Stimulated activated CD8-positive, alpha-beta memory T cell treated with anti-CD3 and anti-CD28 coated beads, Interleukin-12 subunit alpha, Interleukin-12 subunit beta, amount 100 ng/mL, for 24 hours (primary cell): ENCODE data around the gene ASIC2.

Source experiments
- DNase-seq: peaks from one replicate; pipeline ENCODE4 v3.0.0-alpha.2; 2020; ENCODE audit errors: extremely low read depth

ASIC2 gene

DNA sequence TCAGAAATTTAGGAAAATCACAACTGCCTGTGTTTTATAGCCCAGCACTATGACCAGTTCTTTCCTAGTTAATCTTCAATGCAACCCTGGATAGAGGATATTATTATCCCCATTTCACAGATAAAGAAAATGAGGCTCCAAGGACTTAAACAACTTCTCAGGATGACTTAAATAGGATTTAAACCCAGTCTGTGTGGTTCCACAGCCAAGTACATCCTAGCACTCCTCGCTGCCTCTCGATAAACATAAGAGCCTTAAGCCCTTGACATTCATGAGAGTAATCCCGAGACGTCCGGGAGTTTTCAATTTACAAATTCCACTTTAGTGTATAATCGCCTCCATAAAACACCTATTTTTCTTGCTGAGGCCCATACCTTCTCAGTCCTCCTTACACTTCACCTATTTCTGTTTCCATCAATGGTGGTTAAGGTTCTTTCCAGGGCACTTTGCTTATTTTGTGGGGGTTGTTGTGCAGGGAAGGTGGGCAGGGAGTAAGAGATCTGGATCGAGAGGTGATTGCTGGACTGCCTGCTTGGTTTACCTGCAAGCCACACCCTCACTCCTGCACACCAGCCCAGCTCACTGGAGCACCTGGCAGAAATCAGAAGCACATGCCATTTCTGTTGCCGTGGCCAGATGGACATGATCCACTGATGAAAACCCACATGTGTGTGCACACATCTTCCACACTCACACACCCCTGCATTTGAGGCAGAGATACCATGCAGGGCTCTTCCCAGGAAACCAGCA lies 50.5 kb downstream of the ASIC2 start:
- no peak for DNase-seq

DNA sequence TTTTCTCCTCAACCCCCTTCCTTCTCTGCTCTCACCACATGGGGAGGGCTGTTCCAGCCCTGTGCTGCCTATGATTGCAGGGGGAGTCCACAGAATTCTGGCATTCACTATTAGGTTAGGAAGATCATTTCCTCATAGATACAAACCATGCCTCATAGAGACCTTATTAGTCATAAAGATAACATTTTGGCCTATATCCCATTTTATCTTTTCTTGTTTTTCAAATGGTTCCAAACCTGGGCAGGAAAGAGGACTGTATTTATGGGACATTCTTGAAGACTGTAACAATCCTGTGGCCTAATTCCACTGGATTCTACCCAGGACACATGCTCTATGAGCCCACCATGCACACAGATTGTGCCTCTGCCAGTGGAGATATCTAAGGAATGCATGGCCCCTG lies 51.7 kb downstream of the ASIC2 start:
- DNase-seq, result no peak

- DNase-seq, result no peak
Measured at GRCh38 chr17:33240362-33240761, 52.7 kb downstream of the ASIC2 start.

DNA sequence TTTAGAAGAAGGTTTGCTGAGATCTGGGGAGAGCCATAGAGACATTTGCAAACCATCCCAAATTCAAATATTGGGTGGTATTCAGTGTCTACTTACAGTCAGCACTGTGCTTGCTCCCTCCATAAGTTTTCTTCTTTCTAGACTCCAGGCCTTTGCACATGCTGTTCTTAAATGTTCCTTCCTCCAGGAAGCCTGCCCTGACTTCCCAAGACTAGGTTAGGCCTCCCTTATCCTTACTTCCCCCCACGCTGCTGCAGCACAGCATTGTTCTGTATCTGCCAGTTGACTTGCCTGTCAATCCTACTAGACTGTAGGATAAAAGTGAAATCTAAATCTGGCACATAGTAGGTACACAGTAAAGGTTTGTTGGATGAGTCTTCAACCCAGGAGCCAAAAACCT lies 53.4 kb downstream of the ASIC2 start:
- no peak for DNase-seq

- DNase-seq, result no peak
Measured at GRCh38 chr17:33234930-33235685, 58.0 kb downstream of the ASIC2 start.

DNA sequence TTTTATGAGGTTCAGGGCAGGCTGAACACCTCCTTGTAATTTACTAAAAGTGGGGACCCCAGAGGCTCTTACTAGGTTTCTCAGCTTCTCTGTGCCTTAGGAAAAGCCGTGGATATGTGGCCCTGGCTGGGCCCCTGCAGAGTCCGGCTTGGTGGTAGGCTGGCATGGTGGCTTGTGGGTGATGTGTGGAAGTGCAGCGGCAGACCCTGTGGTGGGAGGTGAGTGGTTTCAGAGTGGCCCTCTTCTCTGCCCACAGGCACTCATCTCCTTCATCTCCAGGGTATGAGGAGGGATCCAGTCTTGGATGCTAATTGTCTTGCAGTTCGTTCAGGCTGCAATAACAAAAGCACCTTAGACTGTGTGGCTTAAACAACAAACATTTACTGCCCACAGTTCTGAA lies 58.9 kb downstream of the ASIC2 start:
- no peak for DNase-seq

DNA sequence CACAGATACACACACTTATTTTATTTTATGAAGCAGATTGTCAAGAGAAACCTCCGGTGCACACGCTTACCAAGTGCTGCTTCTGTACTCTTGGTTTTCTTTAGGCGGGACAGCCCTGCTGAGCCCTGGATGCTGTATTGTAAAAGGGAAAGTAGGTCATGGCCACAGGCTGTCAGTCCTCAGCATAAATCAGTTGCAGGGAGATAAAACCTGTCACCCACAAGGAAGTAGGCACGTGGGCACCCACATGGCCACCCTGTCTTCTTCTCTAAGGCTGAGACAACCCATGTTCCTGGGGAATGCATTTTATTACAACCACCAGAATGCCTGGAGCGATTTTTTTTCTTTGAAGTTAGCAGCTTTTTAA lies 59.3 kb downstream of the ASIC2 start:
- DNase-seq, result no peak

DNA sequence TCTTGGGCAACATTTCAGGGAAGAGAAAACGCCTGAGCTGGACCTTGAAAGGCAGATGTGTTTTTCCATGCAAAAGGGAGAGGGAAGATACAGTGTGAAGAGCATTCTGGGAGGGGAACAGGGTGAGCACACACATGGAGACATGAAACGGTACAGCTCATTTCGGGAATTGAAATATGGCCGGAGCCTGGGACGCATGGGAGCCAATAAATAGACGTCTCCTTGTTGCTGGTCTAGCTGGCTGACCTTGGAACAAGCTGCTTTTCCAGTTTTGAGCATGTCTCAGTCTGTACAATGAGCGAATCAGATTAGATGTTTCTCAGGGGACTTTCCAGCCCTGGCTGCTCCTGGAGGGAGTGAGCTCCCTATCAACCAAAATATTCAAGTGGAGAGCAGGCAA lies 63.6 kb downstream of the ASIC2 start:
- no peak for DNase-seq

DNA sequence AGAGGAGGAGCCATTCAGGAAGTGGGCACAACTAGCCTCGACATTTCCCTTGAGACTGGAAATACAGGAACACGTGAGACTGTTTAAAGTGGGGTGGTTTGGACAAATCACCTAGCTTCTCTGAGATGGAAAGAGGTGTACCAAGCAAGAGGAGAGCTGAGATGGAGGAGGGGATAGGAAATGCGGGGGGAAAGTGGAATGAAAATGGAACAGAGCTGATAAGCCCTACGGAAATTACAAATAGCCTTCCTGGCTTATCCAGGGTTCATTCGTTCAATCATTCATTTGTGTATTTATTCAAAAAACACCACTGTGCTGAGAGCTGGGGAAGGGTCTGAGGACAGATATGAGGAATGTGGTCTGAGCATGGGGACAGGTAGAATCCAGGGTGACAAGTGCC lies 64.1 kb downstream of the ASIC2 start:
- no peak for DNase-seq

- no peak for DNase-seq
Measured at GRCh38 chr17:33228548-33228947, 64.5 kb downstream of the ASIC2 start.

- DNase-seq, result no peak
Measured at GRCh38 chr17:33227911-33228310, 65.2 kb downstream of the ASIC2 start.

- no peak for DNase-seq
Measured at GRCh38 chr17:33225994-33226393, 67.1 kb downstream of the ASIC2 start.

- DNase-seq, result no peak
Measured at GRCh38 chr17:33225509-33225908, 67.6 kb downstream of the ASIC2 start.

DNA sequence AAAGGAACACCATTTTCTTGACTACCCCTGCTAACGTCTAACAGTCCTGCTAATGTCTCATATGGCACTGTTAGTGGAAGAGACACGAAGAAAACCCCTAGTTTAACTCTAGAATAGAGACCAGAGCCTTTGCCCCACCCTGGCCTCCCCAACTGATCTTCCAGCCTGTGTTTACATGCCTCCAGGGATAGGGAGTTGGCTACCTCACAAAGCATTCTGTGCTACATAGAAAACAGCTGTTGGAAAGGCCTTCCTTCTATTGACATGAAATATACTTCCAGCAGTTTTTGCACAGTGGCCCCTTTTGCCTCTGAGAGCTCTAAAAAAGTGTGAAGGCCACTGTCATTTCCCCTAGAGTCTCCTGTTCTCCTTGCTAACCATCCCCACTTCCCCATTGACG lies 73.1 kb downstream of the ASIC2 start:
- DNase-seq, result no peak

GRCh38 chr17:33218698-33219601 lies 74.1 kb downstream of the ASIC2 start:
- no peak for DNase-seq

GRCh38 chr17:33217891-33218290 lies 75.2 kb downstream of the ASIC2 start:
- DNase-seq, result no peak

- no peak for DNase-seq
Measured at GRCh38 chr17:33214996-33215395, 78.1 kb downstream of the ASIC2 start.

DNA sequence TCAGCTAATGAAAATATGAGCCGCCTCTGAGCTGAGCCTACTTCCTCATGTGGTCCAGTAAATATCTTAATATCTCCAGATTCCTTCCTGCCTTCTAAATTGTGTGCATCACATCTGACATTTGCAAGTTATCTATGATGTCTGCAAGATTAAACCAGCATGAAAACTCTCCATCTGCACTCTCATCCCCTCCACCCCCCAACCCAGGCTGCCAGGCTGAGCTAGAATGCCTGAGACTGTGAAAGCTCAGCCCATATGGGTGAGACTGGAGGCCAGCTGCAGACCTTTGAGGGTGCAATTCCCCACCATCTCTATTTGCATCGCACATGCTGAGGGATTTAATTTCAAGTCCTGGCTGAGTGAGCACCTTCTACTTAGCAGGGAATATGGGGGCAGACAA lies 82.8 kb downstream of the ASIC2 start:
- DNase-seq, result no peak

GRCh38 chr17:33209671-33210070 lies 83.4 kb downstream of the ASIC2 start:
- DNase-seq, result no peak

- no peak for DNase-seq
Measured at GRCh38 chr17:33207231-33207630, 85.9 kb downstream of the ASIC2 start.

GRCh38 chr17:33205552-33205951 lies 87.5 kb downstream of the ASIC2 start:
- no peak for DNase-seq

DNA sequence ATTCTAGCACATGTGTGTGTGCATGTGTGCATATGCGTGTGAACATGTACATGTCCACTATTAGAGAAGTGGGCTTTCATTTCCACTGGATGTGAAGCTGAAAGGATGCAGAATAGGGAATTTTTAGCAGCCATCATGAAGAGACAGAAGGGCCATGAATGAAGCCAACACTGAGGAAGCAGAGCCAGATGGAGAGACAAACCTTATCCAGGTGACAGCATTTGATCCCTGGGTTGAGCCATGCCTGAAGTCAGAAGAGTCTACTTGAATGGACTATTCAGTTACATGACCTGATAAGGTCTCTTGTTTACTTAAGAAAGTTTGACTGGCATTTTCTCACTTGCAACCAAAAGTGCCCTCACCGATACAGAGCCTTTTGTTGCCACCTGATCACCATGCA lies 88.4 kb downstream of the ASIC2 start:
- no peak for DNase-seq

GRCh38 chr17:33204156-33204555 lies 88.9 kb downstream of the ASIC2 start:
- no peak for DNase-seq
